BLaER1 (cell line): ENCODE measurements around the gene RIMS3.

Source experiments
- H3K27ac ChIP-seq: shearing (Covaris generic); formaldehyde crosslinking; 2 replicates; pipeline ENCODE4 v1.8.1; 2022
- H3K27me3 ChIP-seq: shearing (Covaris generic); formaldehyde crosslinking; 2 replicates; pipeline ENCODE4 v1.8.1; 2022
- H3K36me3 ChIP-seq: shearing (Covaris generic); formaldehyde crosslinking; 2 replicates; pipeline ENCODE4 v1.8.1; 2022
- H3K4me1 ChIP-seq: shearing (Covaris generic); formaldehyde crosslinking; 2 replicates; pipeline ENCODE4 v1.8.1; 2022
- H3K4me2 ChIP-seq: shearing (Covaris generic); formaldehyde crosslinking; 2 replicates; pipeline ENCODE4 v1.8.1; 2022
- H3K4me3 ChIP-seq: shearing (Covaris generic); formaldehyde crosslinking; 2 replicates; pipeline ENCODE4 v1.8.1; 2022
- H3K9ac ChIP-seq: shearing (Covaris generic); formaldehyde crosslinking; 2 replicates; pipeline ENCODE4 v1.8.1; 2022
- H3K9me3 ChIP-seq: shearing (Covaris generic); formaldehyde crosslinking; 2 replicates; pipeline ENCODE4 v1.8.1; 2022
- H4K20me1 ChIP-seq: shearing (Covaris generic); formaldehyde crosslinking; 2 replicates; pipeline ENCODE4 v1.8.1; 2022
- Cebpa-rat ChIP-seq: shearing (Covaris generic); IDR thresholded peaks from 2 replicates; pipeline ENCODE4 v1.8.1; 2022

Gene RIMS3

DNA sequence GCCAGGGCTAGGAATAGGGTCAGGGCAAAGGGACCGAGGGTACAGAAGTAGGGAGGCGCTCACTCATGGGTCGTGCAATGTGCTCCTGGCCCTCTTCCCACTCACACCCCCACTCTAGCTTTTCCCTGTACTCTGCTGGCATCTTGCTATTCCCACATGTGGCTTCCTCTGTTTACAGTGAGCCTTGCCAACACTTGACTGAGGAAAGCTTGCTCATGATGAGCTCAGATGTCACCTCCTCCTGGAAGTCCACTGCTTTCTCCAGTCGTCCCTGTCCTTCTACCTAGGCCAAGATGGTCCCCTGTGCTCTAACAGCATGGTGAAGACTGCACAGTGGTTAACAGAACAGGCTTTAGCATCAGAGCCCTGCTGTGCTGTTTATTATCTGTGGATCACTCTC lies 8.0 kb upstream of the RIMS3 start:
- H3K27ac ChIP-seq, result no peak overlapping the region
- no peak overlapping the region for H3K9ac ChIP-seq
- H3K4me1 ChIP-seq, result peaks cover 23% of the 10 kb centered on the region
- TF ChIP-seq Cebpa-rat, result no peak
- H3K4me3 ChIP-seq, result no peak overlapping the region
- no peaks in the 10 kb centered on the region for H4K20me1 ChIP-seq
- H3K4me2 ChIP-seq, result no peak overlapping the region
- H3K9me3 ChIP-seq, result no peaks in the 10 kb centered on the region
- no peaks in the 10 kb centered on the region for H3K27me3 ChIP-seq
- no peaks in the 10 kb centered on the region for H3K36me3 ChIP-seq

- Histone ChIP-seq H3K27me3 (no peaks in the 10 kb centered on the region), H3K9ac (no peak overlapping the region), H3K4me3 (peak overlapping the region; percentile 43), H3K36me3 (no peaks in the 10 kb centered on the region), H3K9me3 (no peaks in the 10 kb centered on the region), H4K20me1 (peaks cover 7% of the 10 kb centered on the region; the same call in 1 of the 2 replicates), H3K4me1 (peaks cover 46% of the 10 kb centered on the region), H3K4me2 (peak overlapping the region; percentile 83), H3K27ac (peak overlapping the region; percentile 37; the same call in 1 of the 2 replicates)
- no peak for TF ChIP-seq Cebpa-rat
These were observed 3.5 kb upstream of the RIMS3 start for GRCh38 chr1:40668769-40669525.

DNA sequence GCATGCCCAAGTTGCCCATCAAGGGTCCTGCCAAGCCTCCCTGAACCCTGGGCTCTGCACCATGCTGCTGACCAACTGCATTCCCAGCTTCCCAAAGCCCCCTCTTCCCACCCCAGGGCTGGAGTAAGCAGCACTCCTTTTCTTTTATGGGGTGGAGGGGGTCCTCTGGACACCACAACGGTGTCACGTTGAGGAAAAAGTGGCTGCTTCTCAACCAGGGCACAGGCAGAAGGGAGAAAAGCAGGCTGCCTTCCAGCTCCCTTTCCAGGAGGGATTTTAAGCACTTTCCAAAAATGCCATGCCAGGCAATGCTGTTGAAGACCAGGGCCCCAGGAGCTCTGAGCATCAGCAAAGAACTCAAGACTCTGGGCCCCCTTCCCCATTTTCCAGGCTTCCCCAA lies 691 bp downstream of the RIMS3 start:
- peaks cover 47% of the 10 kb centered on the region for H4K20me1 ChIP-seq
- H3K4me2 ChIP-seq, result peak overlapping the region; percentile 95
- peak overlapping the region; percentile 77 for H3K9ac ChIP-seq
- H3K27me3 ChIP-seq, result no peaks in the 10 kb centered on the region
- no peak for TF ChIP-seq Cebpa-rat
- peak overlapping the region; percentile 77 for H3K4me3 ChIP-seq
- H3K9me3 ChIP-seq, result no peaks in the 10 kb centered on the region
- H3K36me3 ChIP-seq, result peaks cover 5% of the 10 kb centered on the region; the same call in 1 of the 2 replicates
- H3K27ac ChIP-seq, result peak overlapping the region; percentile 93
- H3K4me1 ChIP-seq, result peaks cover 88% of the 10 kb centered on the region

DNA sequence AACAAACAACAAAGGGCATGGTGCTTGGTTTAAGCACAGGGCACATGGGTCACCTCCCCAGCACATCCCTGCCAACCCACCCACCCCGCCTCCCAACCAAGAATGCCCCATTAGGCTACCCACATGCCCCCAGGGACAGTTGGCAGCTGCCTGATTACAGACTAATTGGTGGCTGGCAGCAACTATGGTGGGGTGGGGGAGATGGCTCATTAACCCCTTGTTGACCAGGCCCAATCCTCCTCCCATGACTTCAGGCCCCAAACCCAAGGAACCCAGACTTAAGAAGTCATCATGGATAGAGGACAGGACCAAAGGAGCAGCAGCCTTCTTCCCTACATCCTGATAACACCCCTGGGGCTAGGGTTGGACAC lies 1.3 kb downstream of the RIMS3 start:
- Histone ChIP-seq H4K20me1 (peaks cover 54% of the 10 kb centered on the region), H3K9me3 (no peaks in the 10 kb centered on the region), H3K4me2 (peak overlapping the region; percentile 95), H3K4me1 (peaks cover 88% of the 10 kb centered on the region), H3K27ac (peak overlapping the region; percentile 93), H3K36me3 (peaks cover 11% of the 10 kb centered on the region; the same call in 1 of the 2 replicates), H3K27me3 (no peaks in the 10 kb centered on the region), H3K9ac (peak overlapping the region; percentile 77), H3K4me3 (peak overlapping the region; percentile 77)
- TF ChIP-seq Cebpa-rat, result no peak

- peak; percentile 90; the same call in 1 of the 2 replicates for TF ChIP-seq Cebpa-rat
- Histone ChIP-seq H3K36me3 (peaks cover 12% of the 10 kb centered on the region; the same call in 1 of the 2 replicates), H3K4me1 (peaks cover 88% of the 10 kb centered on the region), H3K4me3 (peak overlapping the region; percentile 77), H3K9me3 (no peaks in the 10 kb centered on the region), H3K27me3 (no peaks in the 10 kb centered on the region), H3K4me2 (peak overlapping the region; percentile 95), H4K20me1 (peaks cover 60% of the 10 kb centered on the region), H3K27ac (peak overlapping the region; percentile 93), H3K9ac (peak overlapping the region; percentile 77)
These were observed 1.9 kb downstream of the RIMS3 start for GRCh38 chr1:40663324-40664166.

DNA sequence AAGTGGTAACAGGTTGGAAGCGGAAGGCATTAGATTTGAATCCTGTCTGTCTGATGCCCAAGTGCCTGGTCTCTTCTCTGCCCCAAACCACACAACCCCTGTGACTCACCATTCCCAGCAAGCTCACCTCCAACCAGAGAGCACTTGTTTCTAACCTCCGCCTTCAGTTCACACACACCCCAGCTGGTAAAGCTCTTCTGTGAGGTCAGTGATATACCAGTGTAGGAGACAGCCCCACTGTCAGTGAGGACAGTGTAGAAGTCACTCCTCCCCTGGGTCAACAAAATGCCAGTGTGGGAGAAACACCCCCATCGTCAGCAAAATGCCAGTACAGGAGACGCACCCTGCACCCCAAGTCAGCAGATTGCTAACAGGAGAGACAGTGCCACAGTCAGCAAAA lies 2.6 kb downstream of the RIMS3 start:
- no peak for TF ChIP-seq Cebpa-rat
- Histone ChIP-seq H4K20me1 (peaks cover 67% of the 10 kb centered on the region), H3K36me3 (peaks cover 19% of the 10 kb centered on the region; the same call in 1 of the 2 replicates), H3K27me3 (no peaks in the 10 kb centered on the region), H3K4me1 (peaks cover 88% of the 10 kb centered on the region), H3K9ac (peak overlapping the region; percentile 77), H3K4me2 (peak overlapping the region; percentile 95), H3K9me3 (no peaks in the 10 kb centered on the region), H3K27ac (peak overlapping the region; percentile 93), H3K4me3 (peak overlapping the region; percentile 77)

- Histone ChIP-seq H3K27me3 (no peaks in the 10 kb centered on the region), H3K4me1 (peaks cover 84% of the 10 kb centered on the region), H3K36me3 (peaks cover 22% of the 10 kb centered on the region; the same call in 1 of the 2 replicates), H3K9ac (peak overlapping the region; percentile 77), H3K9me3 (no peaks in the 10 kb centered on the region), H3K27ac (peak overlapping the region; percentile 93), H4K20me1 (peaks cover 74% of the 10 kb centered on the region), H3K4me3 (peak overlapping the region; percentile 40; the same call in 1 of the 2 replicates), H3K4me2 (peak overlapping the region; percentile 95)
- TF ChIP-seq Cebpa-rat, result no peak
These were observed 3.3 kb downstream of the RIMS3 start for GRCh38 chr1:40662151-40662550.

DNA sequence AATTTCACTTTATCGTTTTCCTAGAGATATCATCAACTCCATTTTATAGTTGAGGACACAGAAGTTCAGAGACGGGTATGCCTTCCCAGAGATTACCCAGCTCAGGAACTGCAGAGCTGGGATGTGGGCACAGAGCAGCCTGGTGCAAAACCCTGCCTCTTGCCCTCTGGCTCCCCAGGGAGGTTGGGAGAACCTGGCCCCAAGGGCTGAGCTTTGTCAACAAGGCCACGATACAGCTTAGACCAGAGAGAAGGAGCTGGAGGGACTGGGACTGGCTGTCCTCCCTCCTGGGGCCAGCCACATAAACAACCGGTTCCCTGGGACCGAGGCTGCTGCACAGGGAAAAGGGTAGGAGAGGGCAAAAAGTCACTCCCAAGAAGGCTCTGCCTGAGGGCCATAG lies 3.8 kb downstream of the RIMS3 start:
- H4K20me1 ChIP-seq, result peaks cover 79% of the 10 kb centered on the region
- peak overlapping the region; percentile 95 for H3K4me2 ChIP-seq
- peak overlapping the region; percentile 40; the same call in 1 of the 2 replicates for H3K4me3 ChIP-seq
- no peak for TF ChIP-seq Cebpa-rat
- peaks cover 26% of the 10 kb centered on the region; the same call in 1 of the 2 replicates for H3K36me3 ChIP-seq
- H3K9ac ChIP-seq, result peak overlapping the region; percentile 62
- no peaks in the 10 kb centered on the region for H3K27me3 ChIP-seq
- H3K27ac ChIP-seq, result peak overlapping the region; percentile 93
- H3K4me1 ChIP-seq, result peaks cover 80% of the 10 kb centered on the region
- H3K9me3 ChIP-seq, result no peaks in the 10 kb centered on the region

DNA sequence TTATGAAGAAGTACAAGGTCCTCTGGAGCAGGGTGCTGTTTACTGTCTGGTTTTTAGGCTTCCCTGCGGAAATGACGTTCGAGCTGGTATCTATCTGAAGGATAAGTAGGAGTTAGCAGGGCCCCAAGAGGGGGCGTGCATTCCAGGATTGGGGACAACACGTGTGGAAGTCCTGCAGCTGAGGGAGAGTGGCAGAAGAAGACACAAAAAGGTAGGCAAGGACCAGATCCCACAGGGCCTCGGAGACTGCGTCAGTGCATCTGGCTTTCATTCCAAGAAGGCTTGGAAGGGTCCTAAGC lies 5.9 kb downstream of the RIMS3 start:
- peak overlapping the region; percentile 42; the same call in 1 of the 2 replicates for H3K27ac ChIP-seq
- peaks cover 76% of the 10 kb centered on the region for H3K4me1 ChIP-seq
- H3K4me3 ChIP-seq, result 0 out of 2 replicates have a peak overlapping the region, but pooled peaks have one; percentile 3

More for the DNA sequence above, 5.9 kb downstream of the RIMS3 start:
- Histone ChIP-seq H3K36me3 (peaks cover 27% of the 10 kb centered on the region; the same call in 1 of the 2 replicates), H3K9me3 (no peaks in the 10 kb centered on the region), H4K20me1 (peaks cover 96% of the 10 kb centered on the region), H3K27me3 (no peaks in the 10 kb centered on the region), H3K9ac (peak overlapping the region; percentile 17; the same call in 1 of the 2 replicates), H3K4me2 (peak overlapping the region; percentile 95)
- TF ChIP-seq Cebpa-rat, result no peak
